A549 (cell line): ENCODE data around the gene SARM1.
"Not testable (repeated sequence)": the region's sequence is repeated elsewhere in the genome, so short reads cannot be mapped to it uniquely, and the experiment has no call there.

ENCODE experiments used
- CHD4 ChIP-seq: fragments of 200-600 bp; sonication (generic); IDR thresholded peaks from 2 replicates; pipeline ENCODE4 v1.6.1; 2016; ENCODE audit warnings: antibody characterized with exemption, mild to moderate bottlenecking, borderline replicate concordance
- CTCF ChIP-seq: fragments of >200 bp; sonication (Bioruptor Twin); formaldehyde crosslinking; IDR thresholded peaks from 3 replicates; pipeline ENCODE4 v1.5.1; 2016
- FOSB ChIP-seq: fragments of 250-450 bp; sonication (Bioruptor Pico); IDR thresholded peaks from 2 replicates; pipeline ENCODE4 v1.5.0; 2020; ENCODE audit warnings: mild to moderate bottlenecking, moderate library complexity
- FOSL2 ChIP-seq, 2 experiments: fragments of 450-650 bp in 1 of 2; fragments of >200 bp in 1 of 2; sonication (Bioruptor Twin) in 1 of 2; formaldehyde crosslinking; IDR thresholded peaks; 2 replicates each; pipeline versions ENCODE4 v1.5.0 to v1.6.1; 2016 to 2020; ENCODE audit warnings: mild to moderate bottlenecking in 1 of 2, moderate library complexity in 1 of 2
- JUN ChIP-seq, 2 experiments: fragments of >200 bp; sonication (Bioruptor Twin); formaldehyde crosslinking; IDR thresholded peaks; 2 replicates in 1 of 2; 3 replicates in 1 of 2; pipeline ENCODE4 v1.6.1; 2016 to 2017
- JUNB ChIP-seq: fragments of >200 bp; sonication (Bioruptor Twin); formaldehyde crosslinking; IDR thresholded peaks from 2 replicates; pipeline ENCODE4 v1.6.1; 2016
- MAFK ChIP-seq: fragments of 450-650 bp; IDR thresholded peaks from 2 replicates; pipeline ENCODE4 v1.6.1; 2014; ENCODE audit not compliant: partially characterized antibody
- SMC3 ChIP-seq: fragments of >200 bp; sonication (Bioruptor Twin); formaldehyde crosslinking; IDR thresholded peaks from 3 replicates; pipeline ENCODE4 v1.6.1; 2018; ENCODE audit warnings: inconsistent platforms
- USF2 ChIP-seq: fragments of 450-650 bp; IDR thresholded peaks from 2 replicates; pipeline ENCODE4 v1.6.1; 2014; ENCODE audit warnings: antibody characterized with exemption
- ZC3H11A ChIP-seq: fragments of 450-650 bp; IDR thresholded peaks from 2 replicates; pipeline ENCODE4 v1.6.1; 2014; ENCODE audit warnings: antibody characterized with exemption, mild to moderate bottlenecking

- not testable (repeated sequence) for TF ChIP-seq FOSL2 (IDR thresholded peaks at IDR 0.05); FOSL2 (CRISPR knock-in tag; IDR thresholded peaks at IDR 0.05); CTCF; FOSB (CRISPR knock-in tag); JUN (IDR thresholded peaks at IDR 0.05); USF2; JUNB; CHD4; SMC3; MAFK; ZC3H11A
Measured at GRCh38 chr17:28434326-28434725, 62.8 kb downstream of the SARM1 start.
